Panc1 (cell line): ENCODE measurements around the gene S1PR2. TPM values are rescaled to one million over a fixed set of nuclear protein-coding genes. Genes with fewer than 3 reads are reported as not detected.

Experiments used
- ATAC-seq: fragments of 200-7000 bp; cut with Tn5 transposase; 2 replicates; pipeline ENCODE4 v1.9.1; 2020; ENCODE audit warnings: mild to moderate bottlenecking, moderate library complexity
- BruUV-seq: library from RNA; stranded (reverse); fragments of 400-500 nt; replicated peaks from 2 replicates; lab custom pipeline; 2021; lab: Mats Ljungman, UMichigan
- CTCF ChIA-PET: fragments of 300-600 bp; sonication (Branson Sonifier 250); formaldehyde crosslinking; loops from one replicate; lab custom pipeline; 2022; ENCODE audit warnings: antibody characterized with exemption; lab: Charles Lee
- POLR2A ChIA-PET: fragments of 300-600 bp; sonication (Branson Sonifier 250); formaldehyde crosslinking; loops from one replicate; lab custom pipeline; 2022; ENCODE audit warnings: antibody characterized with exemption; lab: Charles Lee
- DNase-seq: peaks from one replicate; pipeline ENCODE4 v3.0.0-alpha.2; 2010; ENCODE audit warnings: low read depth, low spot score
- H3K27ac ChIP-seq: 2 replicates; pipeline ENCODE4 v1.5.1; 2011; ENCODE audit warnings: mild to moderate bottlenecking, low read length, inconsistent platforms
- H3K27me3 ChIP-seq: fragments of 200-500 bp; sonication (Bioruptor generic); 2 replicates; pipeline ENCODE4 v1.6.0; 2014; ENCODE audit warnings: low read length, inconsistent platforms; ENCODE audit not compliant: control insufficient read depth, insufficient read depth
- H3K36me3 ChIP-seq: fragments of 200-500 bp; sonication (Bioruptor generic); 2 replicates; pipeline ENCODE4 v1.5.1; 2014; ENCODE audit warnings: inconsistent platforms, mild to moderate bottlenecking, low read length, moderate library complexity; ENCODE audit not compliant: control insufficient read depth, insufficient read depth
- H3K4me1 ChIP-seq: 2 replicates; pipeline ENCODE4 v1.5.1; 2011; ENCODE audit warnings: inconsistent platforms, mild to moderate bottlenecking, low read length, moderate library complexity; ENCODE audit not compliant: control insufficient read depth, insufficient read depth
- H3K4me3 ChIP-seq, 2 experiments: 2 replicates each; pipeline ENCODE4 v1.5.1; 2011 to 2012; ENCODE audit warnings: low read depth in 2 of 2, low read length in 2 of 2, mild to moderate bottlenecking in 2 of 2, inconsistent platforms in 1 of 2, moderate library complexity in 1 of 2
- H3K9me3 ChIP-seq: fragments of 200-500 bp; sonication (Bioruptor generic); 2 replicates; pipeline ENCODE4 v1.5.1; 2014; ENCODE audit warnings: low read depth, mild to moderate bottlenecking, inconsistent platforms, low read length, moderate library complexity; ENCODE audit not compliant: control insufficient read depth, insufficient read depth
- CTCF ChIP-seq: fragments of 450-650 bp; IDR thresholded peaks from 2 replicates; pipeline ENCODE4 v1.5.1; 2017; ENCODE audit warnings: mild to moderate bottlenecking
- POLR2AphosphoS5 ChIP-seq: IDR thresholded peaks from 2 replicates; pipeline ENCODE4 v1.6.1; 2012; ENCODE audit warnings: mild to moderate bottlenecking, low read depth, low read length, moderate library complexity
- REST ChIP-seq, 2 experiments: IDR thresholded peaks; 2 replicates each; pipeline ENCODE4 v1.6.1; 2011 to 2012; ENCODE audit warnings: low read depth in 2 of 2, control low read depth in 1 of 2, low read length in 1 of 2, mild to moderate bottlenecking in 1 of 2, moderate library complexity in 1 of 2; ENCODE audit not compliant: insufficient read depth in 1 of 2
- SIN3A ChIP-seq: IDR thresholded peaks from 2 replicates; pipeline ENCODE4 v1.6.1; 2012; ENCODE audit warnings: low read depth, mild to moderate bottlenecking, low read length, moderate library complexity, borderline replicate concordance; ENCODE audit not compliant: insufficient read depth
- TCF7L2 ChIP-seq: IDR thresholded peaks from 2 replicates; pipeline ENCODE4 v1.6.1; 2011; ENCODE audit warnings: mild to moderate bottlenecking, low read depth, low read length, inconsistent platforms
- in situ Hi-C: cut with HindIII; loops from 2 replicates; pipeline ENCODE4 v1.10.0; 2016; ENCODE audit warnings: low sequenced_read_pairs, low pct_unique_long_range_greater_than_20kb
- intact Hi-C: fragments of 100-400 bp; cut with micrococcal nuclease; formaldehyde crosslinking; loops from one replicate; pipeline ENCODE4 v1.10.0; 2022; ENCODE audit not compliant: unreplicated experiment
- total RNA-seq: library from RNA; stranded (reverse); gene quantifications from one replicate; pipeline ENCODE4 v1.2.1, GENCODE V29; 2021; ENCODE audit not compliant: unreplicated experiment

The S1PR2 gene
- total RNA-seq, 1 experiment from 2014 or later = 2.9 TPM

- no peak overlapping the region for H3K4me3 ChIP-seq
- no peaks in the 10 kb centered on the region for H3K27me3 ChIP-seq
- no peaks in the 10 kb centered on the region for H3K9me3 ChIP-seq
- H3K27ac ChIP-seq = no peak overlapping the region
- intact Hi-C loops = no loop called here
- H3K36me3 ChIP-seq = no peaks in the 10 kb centered on the region; the same call in 1 of the 2 replicates
- BruUV-seq = no TSS peak
- ATAC-seq (no peak), DNase-seq (no peak)
- peaks cover 20% of the 10 kb centered on the region; the same call in 1 of the 2 replicates for H3K4me1 ChIP-seq
- POLR2A ChIA-PET = no interaction called here
- no peak for TF ChIP-seq TCF7L2
- no peak for TF ChIP-seq CTCF
- TF ChIP-seq POLR2AphosphoS5 = no peak
- no peak for TF ChIP-seq SIN3A
- no peak for TF ChIP-seq REST (IDR thresholded peaks at IDR 0.05; ENCODE audit: insufficient read depth in 1 of 2, low read depth in 2 of 2, low read length in 1 of 2)
- CTCF ChIA-PET = no interaction called here
- in situ Hi-C loops = no loop called here
These were observed 41.1 kb downstream of the S1PR2 start for GRCh38 chr19:10190026-10190425.

GRCh38 chr19:10189616-10190015 is 41.5 kb downstream of the S1PR2 start:
- ATAC-seq = no peak
- in situ Hi-C loops (no loop called here), intact Hi-C loops (no loop called here)
- CTCF ChIA-PET = no interaction called here
- Histone ChIP-seq H3K9me3 (no peaks in the 10 kb centered on the region), H3K27me3 (no peaks in the 10 kb centered on the region), H3K27ac (no peak overlapping the region), H3K4me1 (peaks cover 20% of the 10 kb centered on the region; the same call in 1 of the 2 replicates), H3K36me3 (no peaks in the 10 kb centered on the region; the same call in 1 of the 2 replicates), H3K4me3 (no peak overlapping the region)
- no TSS peak for BruUV-seq
- POLR2A ChIA-PET = no interaction called here
- TF ChIP-seq POLR2AphosphoS5 (no peak), CTCF (no peak), SIN3A (no peak), TCF7L2 (no peak), REST (IDR thresholded peaks at IDR 0.05; ENCODE audit: insufficient read depth in 1 of 2, low read depth in 2 of 2, low read length in 1 of 2) (no peak)
- no peak for DNase-seq
